GM12874 (cell line): Measurements from ENCODE around the gene PEX10.

Source experiments
- TF ChIP-seq, protein P1 (sequence below): IDR thresholded peaks from 2 replicates; pipeline ENCODE4 v1.5.1; 2011; ENCODE audit warnings: low read depth, mild to moderate bottlenecking, control low read depth, low read length, moderate library complexity; ENCODE audit not compliant: insufficient read depth

Gene PEX10

DNA sequence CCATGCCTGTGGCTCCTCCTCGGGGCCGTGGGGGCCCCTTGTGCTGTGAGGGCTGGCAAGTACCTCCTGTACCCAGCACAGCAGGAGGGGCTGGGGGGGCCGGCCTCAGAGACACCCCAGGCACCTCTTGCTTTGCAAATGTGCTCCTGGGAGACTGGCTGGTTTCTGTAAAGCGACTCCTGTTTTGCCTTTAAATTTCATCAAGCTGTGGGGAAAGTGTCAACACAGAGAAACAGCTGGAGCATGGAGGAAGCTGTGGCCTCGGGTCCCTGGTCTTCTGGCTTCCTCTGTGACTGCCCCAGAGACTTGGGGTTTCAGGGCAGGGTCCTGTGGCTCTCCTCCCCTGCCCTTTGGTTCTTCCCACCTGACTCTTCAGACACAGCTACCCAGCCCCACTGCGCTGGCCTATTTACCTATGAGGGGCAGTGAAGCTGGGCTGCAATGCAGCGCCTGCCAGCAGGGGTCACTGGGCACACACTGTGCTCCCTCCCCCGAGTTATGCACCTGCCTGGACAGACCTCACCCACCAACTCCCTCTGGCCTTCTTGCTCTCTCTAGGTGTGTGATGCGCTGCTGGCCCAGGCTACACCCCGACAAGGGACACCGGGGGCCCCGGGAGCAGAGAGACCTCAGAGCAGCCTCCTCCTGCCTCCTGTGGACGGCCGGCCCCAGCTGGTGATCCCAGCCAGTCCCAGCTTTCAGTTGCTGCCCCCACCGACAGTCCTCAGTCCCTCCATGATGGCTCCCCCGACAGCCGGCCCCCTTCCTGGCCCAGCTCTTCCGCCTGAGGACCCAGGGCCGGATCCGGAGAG lies 17.6 kb upstream of the PEX10 start:
- TF ChIP-seq, protein P1, sequence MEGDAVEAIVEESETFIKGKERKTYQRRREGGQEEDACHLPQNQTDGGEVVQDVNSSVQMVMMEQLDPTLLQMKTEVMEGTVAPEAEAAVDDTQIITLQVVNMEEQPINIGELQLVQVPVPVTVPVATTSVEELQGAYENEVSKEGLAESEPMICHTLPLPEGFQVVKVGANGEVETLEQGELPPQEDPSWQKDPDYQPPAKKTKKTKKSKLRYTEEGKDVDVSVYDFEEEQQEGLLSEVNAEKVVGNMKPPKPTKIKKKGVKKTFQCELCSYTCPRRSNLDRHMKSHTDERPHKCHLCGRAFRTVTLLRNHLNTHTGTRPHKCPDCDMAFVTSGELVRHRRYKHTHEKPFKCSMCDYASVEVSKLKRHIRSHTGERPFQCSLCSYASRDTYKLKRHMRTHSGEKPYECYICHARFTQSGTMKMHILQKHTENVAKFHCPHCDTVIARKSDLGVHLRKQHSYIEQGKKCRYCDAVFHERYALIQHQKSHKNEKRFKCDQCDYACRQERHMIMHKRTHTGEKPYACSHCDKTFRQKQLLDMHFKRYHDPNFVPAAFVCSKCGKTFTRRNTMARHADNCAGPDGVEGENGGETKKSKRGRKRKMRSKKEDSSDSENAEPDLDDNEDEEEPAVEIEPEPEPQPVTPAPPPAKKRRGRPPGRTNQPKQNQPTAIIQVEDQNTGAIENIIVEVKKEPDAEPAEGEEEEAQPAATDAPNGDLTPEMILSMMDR, result peak; percentile 50

DNA sequence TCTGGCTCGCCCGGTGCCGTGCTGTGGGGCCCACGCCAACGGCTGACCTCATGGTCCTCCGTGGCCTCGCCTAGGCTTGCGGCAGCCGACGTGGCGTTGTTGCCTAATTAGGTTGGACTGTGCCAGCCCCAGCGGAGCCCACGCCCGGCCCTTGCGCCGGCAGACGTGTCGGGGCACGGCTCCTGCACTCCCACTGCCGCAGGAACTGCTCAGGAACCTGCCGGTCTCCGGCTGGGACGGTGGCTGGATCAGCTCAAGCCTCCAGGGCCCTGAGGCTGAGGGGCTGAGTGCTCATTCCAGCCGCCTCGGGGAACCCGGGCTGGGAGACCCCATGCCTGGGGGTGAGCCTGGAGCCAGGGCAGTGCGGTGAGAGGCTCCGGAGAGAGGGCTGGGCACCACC lies 16.1 kb upstream of the PEX10 start:
- TF ChIP-seq, protein P1, result no peak

DNA sequence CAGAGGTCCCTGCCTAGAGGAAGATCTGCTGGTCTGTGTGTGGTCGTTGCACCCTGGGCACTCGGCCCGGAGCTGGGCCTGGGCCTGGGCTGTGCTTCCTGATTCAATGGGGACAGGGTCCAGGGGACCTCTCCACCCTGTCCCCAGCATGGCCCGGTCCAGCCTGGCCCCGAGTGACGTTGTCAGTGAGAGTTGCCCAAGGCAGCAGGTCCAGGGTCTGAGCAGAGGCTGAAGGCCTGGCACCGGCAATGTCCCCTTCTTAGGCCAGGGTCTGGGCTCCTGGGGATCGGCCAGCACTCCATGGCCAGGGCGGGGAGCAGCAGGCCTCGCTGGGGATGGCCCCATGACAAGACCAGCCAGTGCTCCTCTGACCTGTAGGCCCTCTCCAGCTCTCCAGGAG lies 15.6 kb upstream of the PEX10 start:
- TF ChIP-seq, protein P1, result no peak

DNA sequence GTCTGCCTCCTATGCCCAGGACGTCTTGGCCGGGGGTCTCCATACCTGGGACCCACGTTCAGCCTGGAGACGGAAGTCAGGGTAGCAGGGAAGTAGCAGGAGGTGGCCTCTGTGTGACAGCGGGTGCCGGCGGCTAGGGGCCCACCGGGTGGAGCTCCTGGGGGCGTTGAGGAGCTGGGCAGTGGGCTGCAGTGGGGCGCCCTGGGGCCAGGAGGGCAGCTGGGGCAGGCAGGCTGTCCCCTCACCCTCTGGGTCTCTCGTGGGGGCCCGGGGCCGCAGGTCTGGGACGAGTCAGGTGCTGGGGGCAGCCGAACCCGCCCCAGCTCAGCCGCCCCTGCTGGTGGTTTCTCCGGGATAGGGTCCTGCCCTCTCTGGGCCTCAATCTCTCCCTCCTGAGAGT lies 14.7 kb upstream of the PEX10 start:
- TF ChIP-seq, protein P1, result no peak

DNA sequence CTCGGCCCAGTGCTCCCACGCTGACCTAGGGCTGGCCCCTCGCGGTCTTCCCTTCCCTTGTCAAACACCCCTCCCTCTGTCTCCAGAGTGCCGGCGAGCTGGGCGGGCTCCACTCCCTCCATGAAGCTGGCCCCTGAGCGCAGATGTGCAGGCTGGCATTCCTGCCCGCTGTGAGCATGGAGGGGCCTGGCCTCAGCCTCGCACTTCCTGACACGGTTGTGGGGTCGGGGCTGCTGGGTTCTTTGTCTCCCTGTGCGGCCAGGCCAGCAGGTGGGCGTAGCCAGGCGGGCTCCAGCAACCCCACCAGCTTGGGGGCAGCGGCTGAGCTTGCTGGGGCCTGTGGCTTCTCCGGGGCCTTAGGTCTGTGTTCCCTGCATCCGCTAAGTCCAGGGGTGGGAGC lies 14.2 kb upstream of the PEX10 start:
- TF ChIP-seq, protein P1, result no peak

DNA sequence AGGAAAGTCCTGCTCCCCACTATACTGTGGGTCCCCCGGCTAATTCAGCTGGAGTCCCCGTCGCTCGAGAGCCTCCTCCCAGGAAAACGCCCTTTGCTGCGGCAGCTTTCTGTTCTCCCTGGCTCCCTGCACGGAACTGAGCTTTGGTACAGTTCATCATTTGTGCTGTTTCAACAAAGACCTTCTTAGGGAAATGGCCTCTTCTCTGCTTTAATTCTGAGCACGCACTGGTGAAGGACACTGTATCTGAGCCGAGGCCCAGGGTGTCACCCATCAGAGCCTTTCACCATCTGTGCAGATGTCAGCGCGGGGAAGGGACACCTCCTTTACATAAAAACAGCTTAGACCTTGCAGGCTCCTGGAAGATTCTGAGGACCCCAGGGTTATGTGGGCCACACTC lies 13.5 kb upstream of the PEX10 start:
- TF ChIP-seq, protein P1, result no peak

DNA sequence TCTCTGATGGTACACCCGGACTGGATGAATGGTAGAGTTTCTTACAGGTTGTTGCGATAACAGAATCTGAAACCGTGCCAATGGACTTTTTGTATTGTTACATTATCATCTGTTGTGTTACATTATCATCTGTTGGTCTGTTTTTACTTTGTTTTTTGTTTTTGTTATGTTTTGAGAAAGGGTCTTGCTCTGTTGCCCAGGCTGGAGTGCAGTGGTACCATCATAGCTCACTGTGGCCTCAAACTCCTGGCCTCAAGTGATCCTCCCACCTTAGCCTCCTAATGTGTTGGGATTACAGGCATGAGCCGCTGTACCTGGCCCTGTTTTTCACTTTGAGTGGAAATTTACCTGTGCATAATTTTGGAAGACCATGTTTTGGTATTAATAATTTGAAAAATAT lies 10.2 kb upstream of the PEX10 start:
- TF ChIP-seq, protein P1, result no peak

DNA sequence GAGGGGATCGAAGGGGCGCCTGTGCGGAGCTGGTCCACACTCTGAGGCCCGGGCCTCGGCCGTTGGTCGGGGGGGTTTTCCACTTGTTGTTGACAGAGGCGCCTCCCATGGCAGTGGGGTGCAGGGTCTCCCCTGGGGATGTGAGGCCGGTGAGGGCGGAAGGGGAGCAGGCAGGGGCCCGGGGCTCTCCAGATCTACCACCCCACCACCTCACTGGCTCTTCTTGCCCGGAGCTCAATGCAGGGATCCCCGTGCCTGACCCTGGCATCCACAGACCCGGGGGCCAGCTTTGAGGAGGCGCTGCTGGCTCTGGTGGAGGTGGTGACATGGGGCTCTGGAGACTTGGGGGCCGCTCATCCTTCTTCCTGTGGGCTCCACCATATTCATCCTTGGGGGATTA lies 7.1 kb upstream of the PEX10 start:
- TF ChIP-seq, protein P1, result no peak
